GM23338 (cell line): ENCODE data around the gene IQGAP2. TPM values are rescaled to one million over a fixed set of nuclear protein-coding genes. Genes with fewer than 3 reads are reported as not detected.

ENCODE experiments used
- ATAC-seq: fragments of 200-7000 bp; cut with Tn5 transposase; 3 replicates; pipeline ENCODE4 v1.9.1; 2020
- DNase-seq: peaks from one replicate; pipeline ENCODE4 v3.0.0-alpha.2; 2015; ENCODE audit warnings: low spot score
- H2AFZ ChIP-seq: fragments of 200-600 bp; sonication (generic); 2 replicates; pipeline ENCODE4 v1.8.0; 2016; ENCODE audit warnings: antibody characterized with exemption, mild to moderate bottlenecking, moderate library complexity
- H3F3A ChIP-seq: fragments of 200-600 bp; sonication (generic); replicated peaks from 2 replicates; pipeline ENCODE4 v1.8.0; 2017; ENCODE audit warnings: antibody characterized with exemption, mixed run types, low read depth
- H3K27ac ChIP-seq: fragments of 200-600 bp; sonication (generic); 2 replicates; pipeline ENCODE4 v1.6.1; 2016; ENCODE audit warnings: low read depth
- H3K27me3 ChIP-seq: fragments of 200-600 bp; sonication (generic); 2 replicates; pipeline ENCODE4 v1.8.0; 2016; ENCODE audit warnings: mild to moderate bottlenecking, mixed run types, moderate library complexity; ENCODE audit not compliant: insufficient read depth
- H3K36me3 ChIP-seq: fragments of 200-600 bp; sonication (generic); 2 replicates; pipeline ENCODE4 v1.8.0; 2016; ENCODE audit warnings: mild to moderate bottlenecking; ENCODE audit not compliant: insufficient read depth
- H3K4me1 ChIP-seq: fragments of 200-600 bp; sonication (generic); 2 replicates; pipeline ENCODE4 v1.8.0; 2016; ENCODE audit warnings: mild to moderate bottlenecking, moderate library complexity; ENCODE audit not compliant: insufficient read depth
- H3K4me2 ChIP-seq: fragments of 200-600 bp; sonication (generic); 2 replicates; pipeline ENCODE4 v1.7.1; 2017; ENCODE audit warnings: mixed run types
- H3K4me3 ChIP-seq: fragments of 200-600 bp; sonication (generic); 2 replicates; pipeline ENCODE4 v1.6.1; 2016; ENCODE audit warnings: mixed run types
- H3K79me2 ChIP-seq: fragments of 200-600 bp; sonication (generic); replicated peaks from 2 replicates; pipeline ENCODE4 v1.8.0; 2017; ENCODE audit warnings: mild to moderate bottlenecking; ENCODE audit not compliant: insufficient read depth
- H3K9me2 ChIP-seq: fragments of 200-600 bp; sonication (generic); 2 replicates; pipeline ENCODE4 v1.8.0; 2017; ENCODE audit not compliant: insufficient read depth
- H4K20me1 ChIP-seq: fragments of 200-600 bp; sonication (generic); replicated peaks from 2 replicates; pipeline ENCODE4 v1.8.0; 2017; ENCODE audit warnings: mild to moderate bottlenecking; ENCODE audit not compliant: insufficient read depth
- H3K27ac Mint-ChIP-seq: 2 replicates; pipeline ENCODE4 v1.8.0; 2020; ENCODE audit warnings: inconsistent platforms, mild to moderate bottlenecking, moderate library complexity, mixed read lengths
- H3K27me3 Mint-ChIP-seq: 3 replicates; pipeline ENCODE4 v1.8.0; 2022; ENCODE audit warnings: low read depth, mild to moderate bottlenecking, moderate library complexity, mixed read lengths, inconsistent platforms; ENCODE audit not compliant: insufficient read depth, poor library complexity
- H3K36me3 Mint-ChIP-seq: 3 replicates; pipeline ENCODE4 v1.8.0; 2021; ENCODE audit warnings: low read depth, mild to moderate bottlenecking, inconsistent platforms, moderate library complexity, mixed read lengths
- H3K4me1 Mint-ChIP-seq: 3 replicates; pipeline ENCODE4 v1.8.0; 2020; ENCODE audit warnings: mild to moderate bottlenecking, inconsistent platforms, mixed read lengths
- H3K4me3 Mint-ChIP-seq: 3 replicates; pipeline ENCODE4 v1.8.0; 2021; ENCODE audit warnings: moderate library complexity, mild to moderate bottlenecking, inconsistent platforms, mixed read lengths
- H3K9me3 Mint-ChIP-seq: 3 replicates; pipeline ENCODE4 v1.8.0; 2020; ENCODE audit warnings: moderate library complexity, mild to moderate bottlenecking, inconsistent platforms, mixed read lengths
- CREB1 ChIP-seq: fragments of 250-450 bp; sonication (Bioruptor Pico); IDR thresholded peaks from 2 replicates; pipeline ENCODE4 v1.5.0; 2020; ENCODE audit warnings: low read depth, mild to moderate bottlenecking, moderate library complexity
- CTCF ChIP-seq, 2 experiments: fragments of 200-600 bp in 1 of 2; sonication (generic) in 1 of 2; conservative IDR thresholded peaks; 2 replicates each; pipeline versions ENCODE4 v1.5.1 to v1.6.1; 2016 to 2017; ENCODE audit warnings: antibody characterized with exemption in 2 of 2, low read depth in 2 of 2, mild to moderate bottlenecking in 2 of 2, moderate library complexity in 1 of 2
- ETS1 ChIP-seq: IDR thresholded peaks from 2 replicates; pipeline ENCODE4 v1.6.1; 2016; ENCODE audit warnings: antibody characterized with exemption
- EZH2phosphoT487 ChIP-seq: fragments of 200-600 bp; sonication (generic); IDR thresholded peaks from one replicate; pipeline ENCODE4 v1.8.1; 2018; ENCODE audit warnings: antibody characterized with exemption; ENCODE audit not compliant: unreplicated experiment
- NANOG ChIP-seq: IDR thresholded peaks from 2 replicates; pipeline ENCODE4 v1.6.1; 2016; ENCODE audit warnings: antibody characterized with exemption, borderline replicate concordance
- POLR2AphosphoS5 ChIP-seq: IDR thresholded peaks from 2 replicates; pipeline ENCODE4 v1.6.1; 2016; ENCODE audit warnings: antibody characterized with exemption, low read depth
- REST ChIP-seq: IDR thresholded peaks from one replicate; pipeline ENCODE4 v1.6.1; 2018; ENCODE audit warnings: antibody characterized with exemption; ENCODE audit not compliant: unreplicated experiment
- STAT1 ChIP-seq: IDR thresholded peaks from one replicate; pipeline ENCODE4 v1.6.1; 2016; ENCODE audit warnings: antibody characterized with exemption; ENCODE audit not compliant: unreplicated experiment
- ZNF114 ChIP-seq: fragments of 250-450 bp; sonication (Bioruptor Pico); IDR thresholded peaks from 2 replicates; pipeline ENCODE4 v1.5.0; 2020; ENCODE audit warnings: mild to moderate bottlenecking, moderate library complexity
- ZNF462 ChIP-seq: fragments of 250-450 bp; sonication (Bioruptor Pico); IDR thresholded peaks from 2 replicates; pipeline ENCODE4 v1.5.0; 2020; ENCODE audit warnings: mild to moderate bottlenecking, moderate library complexity
- polyA plus RNA-seq: library from polyadenylated mRNA; unstranded; fragments of >200 nt; fragmentation: Nextera tagmentation; extraction: Ambion mirVana; gene quantifications from 2 replicates; pipeline ENCODE4 v1.2.1, GENCODE V29; 2016
- total RNA-seq: library from RNA; depleted of rRNA; stranded (reverse); fragments of >200 nt; shearing (Covaris generic); gene quantifications from 2 replicates; pipeline ENCODE4 v1.2.3, GENCODE V29; 2014

The IQGAP2 gene
- total and polyA plus RNA-seq, 2 experiments from 2014 or later, result 60.0 to 86.5 TPM

GRCh38 chr5:76371960-76372322 is 31.1 kb upstream of the IQGAP2 start (continued):
- TF ChIP-seq ETS1 (no peak), CREB1 (CRISPR knock-in tag) (no peak), REST (no peak), STAT1 (no peak), ZNF114 (CRISPR knock-in tag) (no peak), CTCF (conservative IDR thresholded peaks at IDR 0.05; ENCODE audit: low read depth in 2 of 2) (no peak), POLR2AphosphoS5 (no peak)

- H3F3A ChIP-seq, result no peaks in the 10 kb centered on the region
- Mint-ChIP-seq H3K4me3 (no peak overlapping the region), H3K36me3 (no peaks in the 10 kb centered on the region), H3K27me3 (peaks cover 2% of the 10 kb centered on the region), H3K9me3 (no peaks in the 10 kb centered on the region), H3K4me1 (peaks cover 7% of the 10 kb centered on the region), H3K27ac (peak overlapping the region; percentile 64)
- H4K20me1 ChIP-seq, result no peaks in the 10 kb centered on the region
- no peak overlapping the region for H3K4me2 ChIP-seq
- H3K4me1 ChIP-seq, result no peaks in the 10 kb centered on the region; the same call in 1 of the 2 replicates
- ATAC-seq (peak; percentile 25), DNase-seq (no peak)
- H3K27me3 ChIP-seq, result no peaks in the 10 kb centered on the region
- no peak overlapping the region for H3K4me3 ChIP-seq
- peaks cover 6% of the 10 kb centered on the region; the same call in 1 of the 2 replicates for H3K9me2 ChIP-seq
- H3K79me2 ChIP-seq, result no peaks in the 10 kb centered on the region
- H3K27ac ChIP-seq, result no peak overlapping the region
- no peaks in the 10 kb centered on the region for H3K36me3 ChIP-seq
- peak overlapping the region; percentile 81 for H2AFZ ChIP-seq
- TF ChIP-seq ZNF462 (CRISPR knock-in tag) (no peak), EZH2phosphoT487 (no peak), NANOG (no peak)
Measured at GRCh38 chr5:76372323-76373054, 30.6 kb upstream of the IQGAP2 start.
